Neuronal stem cell (in vitro differentiated cells): ENCODE results near the gene BAIAP3.

Source experiments
- DNase-seq: peaks from one replicate; pipeline ENCODE4 v3.0.0-alpha.2; 2013; ENCODE audit warnings: low spot score
- H2AFZ ChIP-seq: one replicate; pipeline ENCODE4 v1.6.1; 2013; ENCODE audit warnings: mild to moderate bottlenecking, low read length, inconsistent platforms
- H2AK5ac ChIP-seq: 2 replicates; pipeline ENCODE4 v1.6.1; 2013; ENCODE audit warnings: low read depth, mild to moderate bottlenecking, inconsistent platforms, low read length, moderate library complexity, mixed read lengths
- H2BK120ac ChIP-seq: 2 replicates; pipeline ENCODE4 v1.6.1; 2013; ENCODE audit warnings: low read depth, mild to moderate bottlenecking, inconsistent platforms, low read length, moderate library complexity, mixed read lengths
- H2BK12ac ChIP-seq: one replicate; pipeline ENCODE4 v1.6.1; 2013; ENCODE audit warnings: low read length, inconsistent platforms
- H2BK15ac ChIP-seq: 2 replicates; pipeline ENCODE4 v1.6.1; 2013; ENCODE audit warnings: mild to moderate bottlenecking, low read length, inconsistent platforms, mixed read lengths
- H2BK5ac ChIP-seq: one replicate; pipeline ENCODE4 v1.6.1; 2013; ENCODE audit warnings: inconsistent platforms, mild to moderate bottlenecking, low read length, moderate library complexity
- H3K14ac ChIP-seq: one replicate; pipeline ENCODE4 v1.6.1; 2013; ENCODE audit warnings: low read length, inconsistent platforms
- H3K18ac ChIP-seq: 2 replicates; pipeline ENCODE4 v1.6.1; 2013; ENCODE audit warnings: low read length, inconsistent platforms
- H3K23ac ChIP-seq: 2 replicates; pipeline ENCODE4 v1.6.1; 2013; ENCODE audit warnings: low read depth, mild to moderate bottlenecking, mixed read lengths, low read length, inconsistent platforms; ENCODE audit not compliant: poor library complexity
- H3K27ac ChIP-seq: replicated peaks from 3 replicates; pipeline ENCODE4 v1.5.1; 2013; ENCODE audit warnings: low read length, inconsistent platforms
- H3K27me3 ChIP-seq, 3 experiments: 2 replicates each; pipeline ENCODE4 v1.6.1; 2013; ENCODE audit warnings: low read length in 3 of 3, mild to moderate bottlenecking in 2 of 3, inconsistent platforms in 1 of 3, low read depth in 1 of 3, mixed read lengths in 1 of 3, moderate library complexity in 1 of 3; ENCODE audit not compliant: control insufficient read depth in 3 of 3, insufficient read depth in 3 of 3
- H3K36me3 ChIP-seq, 2 donors: replicated peaks in 1 of 2; 2 replicates each; pipeline ENCODE4 v1.6.1; 2013; ENCODE audit warnings: low read length in 2 of 2; ENCODE audit not compliant: control insufficient read depth in 2 of 2, insufficient read depth in 2 of 2
- H3K4ac ChIP-seq: 2 replicates; pipeline ENCODE4 v1.6.1; 2013; ENCODE audit warnings: inconsistent platforms, mild to moderate bottlenecking, low read length, moderate library complexity
- H3K4me1 ChIP-seq, 2 donors: 1 replicate in 1 of 2; 2 replicates in 1 of 2; pipeline ENCODE4 v1.6.1; 2013; ENCODE audit warnings: low read length in 2 of 2, low read depth in 1 of 2; ENCODE audit not compliant: control insufficient read depth in 2 of 2, insufficient read depth in 1 of 2
- H3K4me2 ChIP-seq: one replicate; pipeline ENCODE4 v1.6.1; 2013; ENCODE audit warnings: mild to moderate bottlenecking, low read length, inconsistent platforms; ENCODE audit not compliant: insufficient read depth, poor library complexity, severe bottlenecking
- H3K4me3 ChIP-seq, 2 donors: 2 replicates each; pipeline ENCODE4 v1.5.1; 2013; ENCODE audit warnings: low read length in 2 of 2, mild to moderate bottlenecking in 2 of 2, inconsistent platforms in 1 of 2, moderate library complexity in 1 of 2
- H3K79me1 ChIP-seq: one replicate; pipeline ENCODE4 v1.6.1; 2013; ENCODE audit warnings: low read depth, mild to moderate bottlenecking, inconsistent platforms, low read length, moderate library complexity
- H3K9ac ChIP-seq: one replicate; pipeline ENCODE4 v1.6.1; 2013; ENCODE audit warnings: mild to moderate bottlenecking, low read depth, low read length, inconsistent platforms; ENCODE audit not compliant: poor library complexity
- H3K9me3 ChIP-seq, 2 donors: replicated peaks in 1 of 2; 2 replicates each; pipeline versions ENCODE3 to v1.6.1; 2013; ENCODE audit warnings: low read length in 2 of 2, mild to moderate bottlenecking in 2 of 2, inconsistent platforms in 1 of 2, low read depth in 1 of 2, mixed read lengths in 1 of 2, moderate library complexity in 1 of 2; ENCODE audit not compliant: control insufficient read depth in 2 of 2, insufficient read depth in 1 of 2
- H4K8ac ChIP-seq: one replicate; pipeline ENCODE4 v1.6.1; 2013; ENCODE audit warnings: low read depth, mild to moderate bottlenecking, inconsistent platforms, low read length, moderate library complexity
- H4K91ac ChIP-seq: one replicate; pipeline ENCODE4 v1.6.1; 2013; ENCODE audit warnings: low read length, low read depth, mild to moderate bottlenecking, inconsistent platforms; ENCODE audit not compliant: poor library complexity
- WGBS, 2 donors: extraction: QIAGEN DNeasy Blood & Tissue Kit; methylation state at CpG; one replicate each; pipeline ENCODE4 v1.1.7; 2013; ENCODE audit warnings: missing lambda C conversion rate in 2 of 2, mixed read lengths in 1 of 2; ENCODE audit not compliant: insufficient read length in 2 of 2, insufficient replicate concordance in 1 of 2; ENCODE audit errors: extremely low coverage in 2 of 2; 5-methylcytosine and 5-hydroxymethylcytosine counted together

BAIAP3 gene

DNA sequence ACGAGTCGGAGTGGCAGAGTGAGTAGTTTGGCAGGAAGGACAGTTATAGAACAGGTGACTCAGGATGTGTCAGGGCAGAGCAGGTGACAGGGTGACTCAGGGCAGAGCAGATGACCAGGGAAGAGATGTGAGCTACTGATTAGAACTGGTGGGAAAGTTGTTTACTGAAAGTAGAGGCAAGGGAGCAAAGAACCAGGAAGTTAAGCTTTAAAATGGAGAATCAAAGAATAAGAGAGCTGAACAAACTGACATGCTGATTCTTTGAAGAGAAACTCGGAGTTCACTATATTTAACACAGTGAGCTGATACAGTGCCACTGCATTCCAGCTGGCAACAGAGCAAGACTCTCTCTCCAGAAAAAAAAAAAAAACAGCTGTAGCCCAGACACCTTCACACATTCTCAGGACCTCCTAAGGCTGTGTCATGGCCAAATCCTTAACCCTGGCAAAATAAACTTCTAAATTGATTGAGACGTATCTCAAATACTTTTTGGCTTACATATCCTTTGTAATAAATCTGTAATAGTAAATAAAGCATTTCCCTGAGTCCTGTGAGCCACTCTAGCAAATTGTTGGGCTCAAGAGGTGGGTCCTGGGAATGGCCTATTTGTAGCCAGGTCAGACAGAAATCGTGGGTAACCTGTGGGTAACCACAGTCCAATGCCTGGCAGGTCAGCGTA is 36.3 kb upstream of the BAIAP3 start:
- H3K4ac ChIP-seq: no peak overlapping the region
- H2BK120ac ChIP-seq: no peak overlapping the region
- H2BK12ac ChIP-seq: no peak overlapping the region
- H3K14ac ChIP-seq: no peak overlapping the region
- no peak overlapping the region for H3K4me2 ChIP-seq
- H3K4me3 ChIP-seq: no peak overlapping the region
- H3K4me1 ChIP-seq: peaks cover 4 to 5% of the 10 kb centered on the region in 2 donors
- peaks cover 0 to 44% (median 0%) of the 10 kb centered on the region in 3 experiments for H3K27me3 ChIP-seq
- no peak overlapping the region for H3K27ac ChIP-seq
- H3K79me1 ChIP-seq: no peaks in the 10 kb centered on the region
- H3K36me3 ChIP-seq: no peaks in the 10 kb centered on the region
- no peak overlapping the region for H2AK5ac ChIP-seq
- H2BK15ac ChIP-seq: no peak overlapping the region
- H3K18ac ChIP-seq: no peak overlapping the region
- DNase-seq: no peak
- H3K9ac ChIP-seq: no peak overlapping the region
- H4K91ac ChIP-seq: no peak overlapping the region
- H2BK5ac ChIP-seq: no peak overlapping the region
- no peak overlapping the region for H2AFZ ChIP-seq
- WGBS, 2 donors: no CpG with 5 or more reads among the region's 6 CpGs
- no peaks in the 10 kb centered on the region for H3K9me3 ChIP-seq
- H4K8ac ChIP-seq: no peak overlapping the region
- H3K23ac ChIP-seq: no peak overlapping the region

DNA sequence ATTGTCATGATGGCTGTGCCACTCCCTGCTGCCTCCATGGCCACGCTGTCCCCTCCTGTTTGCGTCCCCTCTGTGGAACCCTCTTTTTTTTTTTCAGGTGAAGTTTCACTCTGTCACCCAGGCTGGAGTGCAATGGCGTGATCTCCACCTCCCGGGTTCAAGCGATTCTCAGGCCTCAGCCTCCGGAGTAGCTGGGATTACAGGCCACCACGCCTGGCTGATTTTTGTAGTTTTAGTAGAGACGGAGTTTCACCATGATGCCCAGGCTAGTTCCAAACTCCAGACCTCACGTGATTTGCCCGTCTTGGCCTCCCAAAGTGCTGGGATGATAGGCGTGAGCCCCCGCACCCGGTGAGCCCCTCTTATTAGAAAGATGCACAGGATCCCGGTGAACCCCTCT is 35.0 kb upstream of the BAIAP3 start:
- H3K27ac ChIP-seq: no peak overlapping the region
- no peak overlapping the region for H2BK15ac ChIP-seq
- H3K36me3 ChIP-seq: no peaks in the 10 kb centered on the region
- peaks cover 4 to 5% of the 10 kb centered on the region in 2 donors for H3K4me1 ChIP-seq
- no peak overlapping the region for H3K4me3 ChIP-seq
- H3K23ac ChIP-seq: no peak overlapping the region
- no peak overlapping the region for H3K18ac ChIP-seq
- H3K14ac ChIP-seq: no peak overlapping the region
- H3K27me3 ChIP-seq: peaks cover 0 to 43% (median 0%) of the 10 kb centered on the region in 3 experiments
- no peak overlapping the region for H3K4me2 ChIP-seq
- H2BK12ac ChIP-seq: no peak overlapping the region
- no peak overlapping the region for H3K4ac ChIP-seq
- no peaks in the 10 kb centered on the region for H3K79me1 ChIP-seq
- H3K9me3 ChIP-seq: no peaks in the 10 kb centered on the region
- H4K91ac ChIP-seq: no peak overlapping the region
- WGBS, 2 donors: no CpG with 5 or more reads among the region's 14 CpGs
- H2BK5ac ChIP-seq: no peak overlapping the region
- DNase-seq: no peak
- H4K8ac ChIP-seq: no peak overlapping the region
- H2BK120ac ChIP-seq: no peak overlapping the region
- no peak overlapping the region for H2AK5ac ChIP-seq
- H3K9ac ChIP-seq: no peak overlapping the region
- H2AFZ ChIP-seq: no peak overlapping the region

DNA sequence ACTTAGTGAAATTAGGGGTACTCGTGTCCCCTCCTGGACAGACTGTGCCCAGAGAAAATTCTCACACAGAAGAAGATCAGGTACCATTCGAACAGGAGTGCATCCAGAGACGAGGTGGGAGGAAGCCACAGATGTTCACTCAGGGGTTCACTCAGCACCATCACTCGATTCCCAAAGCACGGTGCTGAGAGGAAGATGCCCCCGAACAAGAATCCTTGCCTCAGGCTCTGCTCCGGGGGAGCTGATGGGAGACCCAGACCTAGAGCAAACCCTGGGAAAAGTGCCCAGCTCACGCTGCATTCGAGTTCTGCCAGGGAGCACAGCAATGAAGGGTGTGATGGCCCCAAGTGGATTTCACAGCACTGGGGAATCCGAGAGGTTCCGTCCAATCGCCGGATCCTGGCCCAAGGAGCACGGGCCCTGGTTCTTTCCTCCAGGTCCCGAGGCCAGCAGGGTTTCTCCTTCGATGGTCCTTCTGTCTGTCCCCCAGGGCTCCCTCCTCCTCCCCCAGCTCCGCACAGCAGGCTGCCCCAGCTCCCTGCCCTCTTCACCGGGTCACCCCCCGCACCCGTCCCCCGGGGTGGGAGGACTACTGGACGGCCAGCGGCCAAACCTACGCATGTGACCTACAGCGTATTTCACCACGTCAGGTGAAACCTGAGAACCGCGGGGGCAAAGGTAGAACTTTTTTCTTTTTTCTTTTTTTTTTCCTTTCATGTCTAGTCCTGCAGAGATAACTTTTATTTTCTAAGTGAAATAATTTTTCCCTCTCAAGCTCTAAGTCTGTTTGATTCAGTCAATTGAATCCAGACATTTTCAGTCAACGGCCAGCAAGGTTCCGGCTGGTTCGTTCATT is 34.2 kb upstream of the BAIAP3 start:
- peaks cover 0 to 48% (median 0%) of the 10 kb centered on the region in 3 experiments for H3K27me3 ChIP-seq
- no peak overlapping the region for H3K23ac ChIP-seq
- no peak overlapping the region for H3K4me2 ChIP-seq
- no peak overlapping the region for H2AK5ac ChIP-seq
- no peak overlapping the region for H3K14ac ChIP-seq
- H4K8ac ChIP-seq: no peak overlapping the region
- H4K91ac ChIP-seq: no peak overlapping the region
- WGBS, 2 donors: no CpG with 5 or more reads among the region's 31 CpGs
- DNase-seq: no peak
- no peak overlapping the region for H2BK5ac ChIP-seq
- no peak overlapping the region for H2BK15ac ChIP-seq
- H3K9me3 ChIP-seq: no peaks in the 10 kb centered on the region
- H3K4me3 ChIP-seq: no peak overlapping the region
- no peak overlapping the region for H3K4ac ChIP-seq
- no peaks in the 10 kb centered on the region for H3K79me1 ChIP-seq
- no peak overlapping the region for H2BK12ac ChIP-seq
- peaks cover 4 to 5% of the 10 kb centered on the region in 2 donors for H3K4me1 ChIP-seq
- no peak overlapping the region for H3K18ac ChIP-seq
- no peaks in the 10 kb centered on the region for H3K36me3 ChIP-seq
- no peak overlapping the region for H3K27ac ChIP-seq
- no peak overlapping the region for H3K9ac ChIP-seq
- no peak overlapping the region for H2AFZ ChIP-seq
- no peak overlapping the region for H2BK120ac ChIP-seq

DNA sequence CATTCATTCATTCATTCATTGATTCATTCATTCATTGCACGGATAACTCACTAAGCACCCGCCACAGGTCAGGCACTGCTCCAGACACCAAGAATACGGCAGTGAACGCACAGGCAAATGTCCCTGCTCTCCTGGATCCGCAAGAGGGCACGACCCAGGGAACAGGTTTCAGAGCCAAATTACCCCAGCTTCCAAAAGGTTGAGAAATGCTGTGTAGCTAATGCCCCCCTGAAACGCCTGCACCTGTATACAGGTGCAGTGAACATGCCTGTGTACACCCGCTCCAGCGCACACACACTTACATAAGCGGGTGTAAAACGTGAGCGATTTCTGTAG is 33.6 kb upstream of the BAIAP3 start:
- no peaks in the 10 kb centered on the region for H3K79me1 ChIP-seq

More for the DNA sequence above, 33.6 kb upstream of the BAIAP3 start:
- Histone ChIP-seq H4K91ac (no peak overlapping the region), H3K4ac (no peak overlapping the region), H2AK5ac (no peak overlapping the region), H3K9me3 (no peaks in the 10 kb centered on the region), H2BK120ac (no peak overlapping the region), H3K4me2 (no peak overlapping the region), H3K27ac (no peak overlapping the region), H3K18ac (no peak overlapping the region), H3K4me3 (no peak overlapping the region), H2BK15ac (no peak overlapping the region), H2BK5ac (no peak overlapping the region), H3K4me1 (peaks cover 3 to 4% of the 10 kb centered on the region in 2 donors), H3K27me3 (peaks cover 0 to 48% (median 0%) of the 10 kb centered on the region in 3 experiments), H3K36me3 (no peaks in the 10 kb centered on the region), H2AFZ (no peak overlapping the region), H3K23ac (no peak overlapping the region), H2BK12ac (no peak overlapping the region), H4K8ac (no peak overlapping the region), H3K9ac (no peak overlapping the region), H3K14ac (no peak overlapping the region)
- WGBS, 2 donors: no CpG with 5 or more reads among the region's 12 CpGs
- no peak for DNase-seq
